Measurements from ENCODE around the gene GRK4. TPM values are rescaled to one million over a fixed set of nuclear protein-coding genes. Genes with fewer than 3 reads are reported as not detected.

Gene GRK4
- total and polyA plus RNA-seq, 2 of the 4 experiments (the other 2 are of a cell fraction), result 1.6 to 2.2 TPM

DNA sequence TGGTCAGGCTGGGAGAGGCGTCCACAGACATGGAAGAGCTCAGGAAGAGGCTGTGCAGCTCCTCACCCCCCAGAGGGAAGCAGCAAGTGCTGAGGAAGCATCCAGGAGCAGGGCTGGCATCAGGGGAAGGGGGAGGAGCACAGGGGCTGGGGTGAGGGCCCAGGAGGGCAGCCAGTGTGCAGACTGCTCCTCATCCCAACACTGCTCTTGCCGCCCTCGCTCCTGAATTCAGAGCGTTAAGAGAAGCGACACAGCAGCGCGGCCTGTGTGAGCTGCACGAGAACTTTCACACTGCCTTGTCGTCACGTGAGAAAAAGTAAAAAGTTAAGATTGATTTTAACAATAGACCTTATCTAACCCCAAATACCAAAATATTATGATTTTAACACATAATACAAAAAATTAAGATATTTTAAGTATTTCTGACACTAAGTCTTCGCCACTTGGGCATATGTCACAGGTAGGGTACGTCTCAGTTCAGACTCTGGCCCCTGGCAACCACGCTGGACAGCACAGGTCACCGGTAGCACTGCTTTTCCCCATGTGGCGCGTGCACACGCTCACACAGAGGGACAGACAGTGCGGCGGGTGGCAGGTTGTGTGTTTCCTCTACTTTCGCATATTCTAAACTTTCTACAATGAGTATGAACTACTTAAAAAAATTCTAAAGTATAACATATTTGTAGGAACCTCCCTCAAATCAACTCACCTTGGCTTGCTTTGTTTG, 19.8 kb upstream of the GRK4 start:
- Histone ChIP-seq H3K4me2 (ENCODE audit: low read depth, low read length) (no peak overlapping the region), H4K20me1 (ENCODE audit: insufficient read depth, low read length) (peaks cover 34% of the 10 kb centered on the region), H3K23ac (ENCODE audit: low read depth, low read length) (no peak overlapping the region), H3K27ac (ENCODE audit: insufficient read depth, low read length) (no peak overlapping the region), H3K9me3 (ENCODE audit: control insufficient read depth, insufficient read depth, low read length) (no peaks in the 10 kb centered on the region), H4K91ac (ENCODE audit: insufficient read depth, low read depth, low read length) (no peak overlapping the region), H3K18ac (ENCODE audit: low read depth, low read length) (no peak overlapping the region), H2AK5ac (ENCODE audit: low read depth, low read length) (no peak overlapping the region), H2BK5ac (ENCODE audit: low read depth, low read length, poor library complexity, severe bottlenecking) (no peak overlapping the region), H2AFZ (replicated peaks; ENCODE audit: low read length, poor library complexity) (no peak overlapping the region), H4K8ac (ENCODE audit: low read depth in 2 of 2, low read length in 2 of 2) (no peak overlapping the region), H3K9ac (ENCODE audit: low read depth, low read length) (no peak overlapping the region), H3K4me3 (ENCODE audit: insufficient read depth, low read depth, low read length) (no peak overlapping the region), H2BK120ac (ENCODE audit: low read depth, low read length) (no peak overlapping the region), H3K14ac (replicated peaks; ENCODE audit: low read depth, low read length) (no peak overlapping the region), H4K5ac (ENCODE audit: low read depth, low read length) (no peak overlapping the region), H3K79me1 (ENCODE audit: low read depth in 1 of 2, low read length in 2 of 2) (peaks cover 8 to 44% of the 10 kb centered on the region in 2 experiments; a peak in 3 of 4 replicates), H3K9me1 (ENCODE audit: insufficient read depth, low read length) (peaks cover 6% of the 10 kb centered on the region; the same call in 1 of the 2 replicates), H3K27me3 (ENCODE audit: control insufficient read depth, insufficient read depth, low read length) (no peaks in the 10 kb centered on the region), H3K36me3 (ENCODE audit: control insufficient read depth, insufficient read depth, low read length) (peaks cover 78% of the 10 kb centered on the region), H2AK9ac (replicated peaks; ENCODE audit: low read depth, low read length, poor library complexity) (no peak overlapping the region), H3K4ac (ENCODE audit: low read depth, low read length) (no peak overlapping the region), H2BK20ac (ENCODE audit: low read depth, low read length) (no peak overlapping the region), H2BK15ac (ENCODE audit: low read depth, low read length) (no peak overlapping the region), H3K56ac (ENCODE audit: extremely low read depth, insufficient read depth, low read length) (no peak overlapping the region), H3K4me1 (ENCODE audit: control insufficient read depth, insufficient read depth, low read length) (no peaks in the 10 kb centered on the region)
- dilution Hi-C loops (cut with HindIII; ENCODE audit: low sequenced_read_pairs, unreplicated experiment) (no loop called here), intact Hi-C loops (cut with micrococcal nuclease) (no loop called here), in situ Hi-C loops (cut with MboI; ENCODE audit: low sequenced_read_pairs) (no loop called here)
- WGBS, 2 experiments (ENCODE audit: extremely low coverage in 2 of 2, insufficient read length in 1 of 2), result no CpG with 5 or more reads among the region's 20 CpGs
- TF ChIP-seq, protein P1, sequence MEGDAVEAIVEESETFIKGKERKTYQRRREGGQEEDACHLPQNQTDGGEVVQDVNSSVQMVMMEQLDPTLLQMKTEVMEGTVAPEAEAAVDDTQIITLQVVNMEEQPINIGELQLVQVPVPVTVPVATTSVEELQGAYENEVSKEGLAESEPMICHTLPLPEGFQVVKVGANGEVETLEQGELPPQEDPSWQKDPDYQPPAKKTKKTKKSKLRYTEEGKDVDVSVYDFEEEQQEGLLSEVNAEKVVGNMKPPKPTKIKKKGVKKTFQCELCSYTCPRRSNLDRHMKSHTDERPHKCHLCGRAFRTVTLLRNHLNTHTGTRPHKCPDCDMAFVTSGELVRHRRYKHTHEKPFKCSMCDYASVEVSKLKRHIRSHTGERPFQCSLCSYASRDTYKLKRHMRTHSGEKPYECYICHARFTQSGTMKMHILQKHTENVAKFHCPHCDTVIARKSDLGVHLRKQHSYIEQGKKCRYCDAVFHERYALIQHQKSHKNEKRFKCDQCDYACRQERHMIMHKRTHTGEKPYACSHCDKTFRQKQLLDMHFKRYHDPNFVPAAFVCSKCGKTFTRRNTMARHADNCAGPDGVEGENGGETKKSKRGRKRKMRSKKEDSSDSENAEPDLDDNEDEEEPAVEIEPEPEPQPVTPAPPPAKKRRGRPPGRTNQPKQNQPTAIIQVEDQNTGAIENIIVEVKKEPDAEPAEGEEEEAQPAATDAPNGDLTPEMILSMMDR (conservative IDR thresholded peaks at IDR 0.05; ENCODE audit: low read depth, low read length), result no peak
- TF ChIP-seq, protein P2, sequence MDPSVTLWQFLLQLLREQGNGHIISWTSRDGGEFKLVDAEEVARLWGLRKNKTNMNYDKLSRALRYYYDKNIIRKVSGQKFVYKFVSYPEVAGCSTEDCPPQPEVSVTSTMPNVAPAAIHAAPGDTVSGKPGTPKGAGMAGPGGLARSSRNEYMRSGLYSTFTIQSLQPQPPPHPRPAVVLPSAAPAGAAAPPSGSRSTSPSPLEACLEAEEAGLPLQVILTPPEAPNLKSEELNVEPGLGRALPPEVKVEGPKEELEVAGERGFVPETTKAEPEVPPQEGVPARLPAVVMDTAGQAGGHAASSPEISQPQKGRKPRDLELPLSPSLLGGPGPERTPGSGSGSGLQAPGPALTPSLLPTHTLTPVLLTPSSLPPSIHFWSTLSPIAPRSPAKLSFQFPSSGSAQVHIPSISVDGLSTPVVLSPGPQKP (IDR thresholded peaks at IDR 0.05; ENCODE audit: borderline replicate concordance, low read depth, low read length), result no peak
- no peak for TF ChIP-seq RFX5 (IDR thresholded peaks at IDR 0.05; ENCODE audit: low read depth, low read length)
- no peak for TF ChIP-seq FOS (IDR thresholded peaks at IDR 0.05; ENCODE audit: low read depth, low read length)
- TF ChIP-seq BHLHE40 (IDR thresholded peaks at IDR 0.05; ENCODE audit: low read depth, low read length), result no peak
- TF ChIP-seq SMC3 (IDR thresholded peaks at IDR 0.05; ENCODE audit: low read depth, low read length), result no peak
- CTCF ChIA-PET, result no interaction called here
- no TSS peak for BruUV-seq (replicated peaks)
- POLR2A ChIA-PET (ENCODE audit: unreplicated experiment), result interaction anchor here (0.6 kb wide), 1 partner anchor 21 kb away, joined by 5 read pairs; no protein-coding TSS in a partner anchor
- DNase-seq (no peak), ATAC-seq (ENCODE audit: low read depth) (no peak)
